ENCODE measurements around the gene PARP1.
"Not testable (repeated sequence)": the region's sequence is repeated elsewhere in the genome, so short reads cannot be mapped to it uniquely, and the experiment has no call there.

The PARP1 gene

DNA sequence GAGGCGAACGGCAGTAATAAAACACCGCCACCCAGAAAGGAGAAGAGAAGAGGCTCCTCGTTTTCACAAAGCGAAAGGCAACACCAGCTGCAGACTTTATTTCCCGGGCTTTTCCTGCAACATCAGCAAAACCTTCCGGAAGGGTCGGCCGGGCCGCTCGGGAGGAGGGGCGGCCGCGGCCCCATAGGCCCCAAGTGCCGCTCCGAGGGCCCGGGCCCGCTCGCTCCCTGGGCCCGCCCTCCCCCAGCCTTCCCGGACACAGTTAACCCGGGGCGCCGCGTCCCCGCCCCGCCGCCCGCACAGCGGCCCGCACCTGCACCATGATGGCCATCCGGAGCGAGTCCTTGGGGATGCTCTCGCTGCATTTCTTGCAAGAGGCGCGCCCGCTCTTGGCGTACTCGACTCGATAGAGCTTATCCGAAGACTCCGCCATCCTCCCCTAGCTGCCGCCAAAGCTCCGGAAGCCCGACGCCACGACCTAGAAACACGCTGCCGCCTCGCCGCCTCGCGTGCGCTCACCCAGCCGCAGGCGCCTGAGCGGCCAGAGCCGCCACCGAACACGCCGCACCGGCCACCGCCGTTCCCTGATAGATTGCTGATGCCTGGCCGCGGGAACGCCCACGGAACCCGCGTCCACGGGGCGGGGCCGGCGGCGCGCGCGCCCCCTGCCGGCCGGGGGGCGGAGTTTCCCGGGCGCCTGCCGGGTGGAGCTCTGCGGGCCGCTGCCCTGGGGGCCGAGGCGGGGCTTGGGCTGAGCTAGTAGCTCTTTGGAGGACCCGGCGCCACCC lies at the start of gene PARP1:
Gene PARP1, minus strand, starts transcription at position 597 of the 788 bp plus-strand sequence. Its CDS starts 164 bp downstream, at position 433.
- DNase-seq = peak; percentile 95

DNA sequence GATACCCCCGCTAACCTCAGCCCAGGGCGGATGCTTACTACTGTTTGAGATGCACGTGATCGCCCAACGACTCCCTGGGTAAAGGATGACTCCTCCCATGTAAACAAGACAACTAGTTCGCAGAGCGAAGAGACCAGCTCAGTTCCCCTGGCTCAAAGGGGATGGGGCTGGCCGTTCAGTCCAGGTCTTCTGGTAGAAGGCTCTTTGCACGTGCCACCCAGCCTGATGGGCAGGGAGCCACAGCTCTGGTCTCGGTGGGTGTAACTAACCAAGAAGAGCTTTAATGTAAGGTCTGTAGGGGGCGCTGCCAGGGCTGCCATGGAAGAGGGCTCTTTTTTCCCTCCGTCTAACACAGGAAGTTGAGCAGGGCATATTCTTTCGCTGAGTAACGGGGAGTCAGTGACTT lies 49.4 kb upstream of the PARP1 start:
- no peak for DNase-seq

- no peak for DNase-seq
Observed at GRCh38 chr1:226455843-226456242, 48.0 kb upstream of the PARP1 start.

GRCh38 chr1:226454349-226454748 lies 46.5 kb upstream of the PARP1 start:
- DNase-seq = no peak

DNA sequence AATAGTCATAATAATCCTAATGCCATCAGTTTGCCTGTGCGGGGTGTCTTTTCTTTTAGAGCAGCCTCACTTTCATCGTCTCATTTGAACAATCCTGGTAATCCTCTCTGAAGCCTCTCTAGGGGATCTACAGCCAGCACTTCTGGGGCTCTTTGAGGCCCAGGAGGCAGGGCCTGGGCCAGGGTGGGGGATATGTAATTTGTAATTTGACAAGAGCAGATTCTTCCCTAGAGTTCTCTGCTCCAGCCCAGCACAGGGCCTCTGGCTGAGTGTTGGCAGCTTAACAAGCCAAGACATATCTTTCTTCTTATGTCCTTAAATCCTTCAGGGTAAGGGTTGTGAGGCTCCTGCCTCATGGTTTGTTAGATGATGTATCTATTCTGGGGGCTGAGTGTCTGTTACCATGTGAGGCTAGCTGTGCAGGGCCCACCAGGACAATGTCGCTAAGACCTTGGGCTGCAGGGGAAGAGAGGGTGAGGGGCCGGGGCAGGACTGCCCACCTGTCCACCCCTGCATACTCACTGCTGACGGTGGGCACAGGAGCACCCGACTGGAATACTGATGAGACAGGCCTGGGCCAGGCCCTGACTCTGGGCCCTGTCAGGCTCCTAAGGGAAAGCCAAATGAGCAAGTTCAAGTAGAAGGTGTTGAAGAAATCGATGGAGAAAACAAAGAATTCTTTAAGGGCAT lies 45.3 kb upstream of the PARP1 start:
- no peak for DNase-seq

DNA sequence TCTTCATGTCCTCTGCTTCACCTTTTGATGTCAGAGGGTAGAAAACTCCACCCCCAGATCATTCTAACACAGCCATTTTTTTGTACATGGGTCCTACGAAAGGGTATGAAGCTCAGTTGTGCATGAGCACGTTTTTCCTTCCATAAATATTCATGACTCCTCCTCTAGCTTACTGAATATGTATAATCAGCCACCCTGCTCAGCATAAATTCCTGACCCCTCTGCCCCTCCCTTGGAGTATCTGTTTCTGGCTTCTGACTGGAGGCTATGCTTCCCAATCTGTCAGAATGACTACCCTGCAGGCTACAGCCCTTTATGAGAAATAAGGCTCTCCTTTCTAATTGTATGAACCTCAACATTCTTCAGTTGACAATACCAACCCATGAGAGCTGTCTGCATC lies 42.8 kb upstream of the PARP1 start:
- DNase-seq = no peak

DNA sequence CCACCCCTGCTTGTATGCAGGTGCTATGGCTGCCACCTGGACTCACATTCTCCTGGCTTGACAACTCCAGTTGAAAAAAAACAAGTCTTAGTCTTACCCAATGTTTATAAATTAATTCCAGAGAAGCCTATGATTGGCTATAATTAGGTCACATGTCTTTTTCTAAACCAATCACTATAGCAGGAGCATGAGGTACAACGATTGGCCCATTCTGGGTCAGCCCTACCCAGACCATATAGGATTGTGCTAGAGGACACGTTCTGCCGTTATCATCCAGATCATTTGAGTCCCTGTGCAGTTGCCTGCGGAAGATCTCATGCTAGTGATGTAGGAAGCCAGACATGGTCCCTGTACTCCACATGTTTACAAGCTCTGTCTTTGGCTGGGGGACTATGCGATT lies 41.9 kb upstream of the PARP1 start:
- no peak for DNase-seq

- DNase-seq = no peak
Observed at GRCh38 chr1:226447932-226448665, 40.2 kb upstream of the PARP1 start.

GRCh38 chr1:226446094-226446493 lies 38.2 kb upstream of the PARP1 start:
- no peak for DNase-seq

- DNase-seq = no peak
Observed at GRCh38 chr1:226444901-226445300, 37.0 kb upstream of the PARP1 start.

- no peak for DNase-seq
Observed at GRCh38 chr1:226443439-226443838, 35.5 kb upstream of the PARP1 start.

DNA sequence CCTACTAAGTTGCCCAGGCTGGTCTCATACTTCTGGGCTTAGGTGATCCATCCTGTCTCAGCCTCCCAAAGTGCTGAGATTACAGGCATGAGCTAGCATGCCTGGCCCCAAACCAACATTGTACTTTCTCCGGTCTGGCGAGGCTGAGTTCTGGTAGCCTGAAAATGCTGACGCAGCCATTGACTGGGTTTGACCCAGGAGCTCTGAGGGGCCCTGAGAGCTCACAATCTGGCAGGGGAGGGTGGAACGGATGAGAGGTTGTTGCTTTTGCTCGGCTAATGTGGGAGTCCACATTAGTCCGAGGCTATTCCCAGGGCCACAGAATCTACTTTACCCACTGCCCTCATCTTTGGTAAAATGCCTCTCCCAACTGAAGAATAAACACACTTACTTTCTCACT lies 35.1 kb upstream of the PARP1 start:
- no peak for DNase-seq

GRCh38 chr1:226441629-226442028 lies 33.7 kb upstream of the PARP1 start:
- DNase-seq = no peak

DNA sequence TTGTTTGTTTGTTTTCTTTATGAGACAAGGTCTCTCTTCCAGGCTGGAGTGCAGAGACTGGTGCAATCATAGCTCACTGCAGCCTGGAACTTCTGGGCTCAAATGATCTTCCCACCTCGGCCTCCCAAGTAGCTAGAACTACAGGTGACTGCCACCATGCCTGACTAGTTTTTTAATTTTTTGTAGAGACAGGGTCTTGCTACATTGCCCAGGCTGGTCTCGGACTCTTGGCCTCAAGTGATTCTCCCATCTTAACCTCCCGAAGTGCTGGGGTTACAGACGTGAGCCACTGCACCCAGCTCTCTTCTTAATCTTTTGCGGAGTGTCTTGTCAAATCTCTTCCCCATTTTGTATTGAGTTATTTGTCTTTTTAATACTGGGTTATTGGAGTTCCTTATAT lies 32.6 kb upstream of the PARP1 start:
- no peak for DNase-seq

- no peak for DNase-seq
Observed at GRCh38 chr1:226438007-226438406, 30.1 kb upstream of the PARP1 start.

GRCh38 chr1:226436855-226437491 lies 29.1 kb upstream of the PARP1 start:
- DNase-seq = no peak

GRCh38 chr1:226436472-226436854 lies 28.6 kb upstream of the PARP1 start:
- DNase-seq = no peak

GRCh38 chr1:226433341-226433720 lies 25.4 kb upstream of the PARP1 start:
- no peak for DNase-seq

GRCh38 chr1:226432586-226433340 lies 24.9 kb upstream of the PARP1 start:
- DNase-seq = no peak

- DNase-seq = not testable (repeated sequence)
Observed at GRCh38 chr1:226431898-226432297, 24.0 kb upstream of the PARP1 start.

GRCh38 chr1:226429858-226430715 lies 22.2 kb upstream of the PARP1 start:
- DNase-seq = no peak

All from islet precursor cell (in vitro differentiated cells).